Measurements from ENCODE around the gene MRTFB.
A peak's percentile ranks its signal among the peaks of the same experiment; 100 is the strongest.

The MRTFB gene

GRCh38 chr16:14285513-14286367 is 214.6 kb downstream of the MRTFB start:
- peak; percentile 90 for DNase-seq (ENCODE audit: low read depth)

- DNase-seq (ENCODE audit: low read depth) = no peak
Observed at GRCh38 chr16:14286368-14287230, 215.5 kb downstream of the MRTFB start.

- DNase-seq (ENCODE audit: low read depth) = no peak
Observed at GRCh38 chr16:14289692-14290340, 218.7 kb downstream of the MRTFB start.

DNA sequence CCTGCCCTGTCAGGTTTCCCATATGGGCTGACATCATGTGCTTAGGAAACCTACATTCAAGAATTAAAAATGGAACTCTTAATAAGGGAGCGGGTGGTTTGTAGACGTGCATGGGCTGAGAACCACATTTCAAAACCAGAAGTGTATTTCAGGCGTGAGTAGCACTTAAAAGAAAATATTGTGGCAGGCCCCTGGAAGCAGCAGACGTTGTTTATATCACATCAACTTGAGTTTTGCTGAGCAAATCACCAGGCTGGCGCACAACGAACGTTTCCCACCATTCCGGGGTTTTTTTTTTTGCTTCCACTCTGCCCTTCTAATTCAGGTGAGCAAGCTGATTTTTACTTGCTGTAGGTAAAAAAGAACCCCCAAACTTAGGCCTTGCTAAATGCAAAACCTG is 220.2 kb downstream of the MRTFB start:
- no peak for DNase-seq (ENCODE audit: low read depth)

- DNase-seq (ENCODE audit: low read depth) = no peak
Observed at GRCh38 chr16:14292051-14292825, 221.1 kb downstream of the MRTFB start.

- no peak for DNase-seq (ENCODE audit: low read depth)
Observed at GRCh38 chr16:14296663-14297062, 225.5 kb downstream of the MRTFB start.

DNA sequence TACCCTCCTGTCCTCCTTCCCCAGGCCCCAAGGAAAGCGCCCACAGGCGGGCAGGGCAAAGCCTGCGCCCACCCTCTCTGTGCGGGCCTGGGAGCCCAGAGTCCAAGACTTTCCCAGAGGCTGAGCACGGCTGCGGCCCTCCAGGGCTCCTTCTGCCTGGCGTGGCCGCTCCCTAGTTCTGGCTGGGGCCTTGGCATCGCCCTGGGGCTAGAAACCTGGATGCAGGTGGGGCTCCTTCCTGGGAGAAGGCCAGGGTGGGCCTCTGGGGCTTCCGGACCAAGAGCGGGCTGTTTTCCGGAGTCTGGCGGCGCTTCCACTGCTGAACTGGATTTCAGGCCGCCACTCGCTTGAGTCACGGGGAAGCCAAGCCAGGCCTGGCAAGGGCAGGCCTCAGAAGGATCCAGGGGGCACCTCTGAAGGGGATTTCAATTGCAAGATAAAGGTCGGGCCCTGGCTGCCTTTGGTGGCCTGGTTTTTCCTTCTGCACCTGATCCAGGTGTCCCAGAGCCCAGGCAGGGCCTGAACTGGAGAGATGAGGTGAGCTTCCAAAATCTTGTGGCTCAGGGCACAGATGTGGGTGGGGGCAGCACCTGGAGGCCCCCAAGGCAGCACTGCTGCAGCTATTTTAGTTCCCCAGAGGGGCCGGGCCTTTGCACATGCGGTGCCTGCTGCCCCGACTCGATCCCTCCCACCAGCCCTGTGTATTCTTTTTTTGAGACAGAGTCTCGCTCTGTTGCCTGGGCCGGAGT is 227.4 kb downstream of the MRTFB start:
- no peak for DNase-seq (ENCODE audit: low read depth)

DNA sequence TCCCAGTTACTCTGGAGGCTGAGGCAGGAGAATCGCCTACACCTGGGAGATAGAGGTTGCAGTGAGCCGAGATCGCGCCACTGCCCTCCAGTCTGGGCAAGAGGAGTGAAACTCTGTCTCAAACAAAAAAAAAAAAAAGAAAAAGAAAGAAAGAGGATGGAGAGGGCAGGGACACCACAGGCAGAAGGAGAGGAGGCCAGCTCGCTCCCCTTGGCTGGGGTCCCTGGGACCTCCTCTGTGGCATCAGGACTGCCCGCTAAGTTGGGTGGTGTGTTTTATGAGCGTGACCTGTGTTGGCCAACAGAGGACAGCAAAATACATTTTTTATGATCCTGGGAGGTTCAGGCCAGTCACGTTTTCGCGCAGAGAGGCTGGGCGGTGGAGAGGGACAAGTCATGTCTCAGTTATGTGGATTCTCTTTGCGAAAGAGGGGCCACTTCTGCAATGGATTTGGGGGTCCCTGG is 229.6 kb downstream of the MRTFB start:
- no peak for DNase-seq (ENCODE audit: low read depth)

GRCh38 chr16:14301169-14302030 is 230.3 kb downstream of the MRTFB start:
- no peak for DNase-seq (ENCODE audit: low read depth)

DNA sequence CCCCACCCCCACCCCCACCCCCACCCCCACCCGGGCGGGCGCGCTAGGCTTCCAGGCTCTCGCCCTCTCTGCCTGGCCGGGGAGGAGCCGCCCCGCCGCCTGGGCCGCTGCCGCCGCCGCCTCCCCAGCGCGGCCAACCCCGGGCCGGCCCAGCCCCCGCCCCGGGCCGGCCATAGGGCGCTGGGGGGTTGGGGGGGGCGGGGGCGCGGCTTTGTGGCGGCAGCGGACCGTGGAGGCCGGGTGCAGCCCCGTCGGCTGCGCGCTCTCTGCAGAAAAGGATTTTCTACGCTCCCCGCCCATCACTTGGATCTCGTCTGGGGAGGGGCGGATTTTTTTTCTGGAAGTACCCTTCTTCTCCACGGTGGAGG is 230.9 kb downstream of the MRTFB start:
- no peak for DNase-seq (ENCODE audit: low read depth)

DNA sequence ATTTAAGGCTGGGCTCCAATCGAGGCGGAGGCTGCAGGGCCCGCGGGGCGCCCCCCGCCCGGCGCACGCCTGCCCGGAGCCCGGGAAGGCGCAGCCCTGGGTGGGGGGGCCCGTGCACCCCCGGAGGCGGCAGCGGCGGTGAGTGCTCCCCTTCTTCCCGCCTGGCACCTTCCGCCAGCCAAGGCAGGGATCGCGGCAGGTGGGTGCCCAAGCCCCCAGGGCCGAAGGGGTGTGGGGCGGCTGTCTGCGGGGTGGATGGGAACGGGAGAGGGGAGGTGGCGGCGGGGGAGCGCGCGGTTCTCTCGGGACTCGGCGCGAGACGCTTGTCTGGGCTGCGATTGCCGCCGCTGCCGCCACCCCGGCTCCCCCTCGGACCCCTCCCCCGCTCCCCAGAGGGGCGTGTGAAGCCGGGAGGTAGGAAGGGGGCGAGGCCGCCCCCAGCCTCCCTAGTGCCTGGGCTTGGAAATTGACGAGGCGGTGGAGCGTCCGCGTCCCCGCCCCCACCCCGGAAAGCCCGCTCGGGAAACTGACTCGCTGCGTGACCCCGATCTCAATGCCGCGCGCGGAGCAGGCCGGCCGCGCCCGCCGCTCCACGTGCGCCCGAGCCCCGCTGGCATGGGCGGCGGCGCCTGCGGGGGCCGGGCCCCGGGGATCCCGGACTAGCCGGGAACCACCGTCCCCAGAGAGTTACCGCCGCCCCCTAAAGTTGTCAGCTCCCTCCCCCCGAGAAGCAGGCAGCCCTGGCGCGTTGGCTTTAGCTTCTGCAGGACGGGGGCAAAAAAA is 231.5 kb downstream of the MRTFB start:
- DNase-seq (ENCODE audit: low read depth) = no peak

DNA sequence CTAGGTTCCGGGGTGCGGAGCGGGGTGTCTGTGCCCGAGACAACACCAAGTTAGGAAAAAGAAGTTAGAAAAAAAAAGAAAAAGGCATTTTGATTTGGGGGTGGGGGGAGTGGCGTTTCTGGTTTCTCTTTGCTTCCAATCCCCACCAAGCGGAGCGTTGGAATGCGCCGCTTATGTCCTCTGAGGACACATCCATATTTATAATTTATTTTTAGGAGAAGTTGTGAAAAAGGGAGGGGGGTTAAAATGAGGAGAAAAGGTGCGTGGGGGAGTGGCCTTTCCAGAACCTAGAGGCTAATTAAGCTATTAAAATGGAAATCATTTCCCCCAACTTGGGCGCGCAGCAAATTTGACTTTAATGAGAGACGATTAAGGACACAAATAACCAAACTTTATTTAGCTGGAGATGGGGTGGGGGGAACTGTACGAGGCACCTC is 232.1 kb downstream of the MRTFB start:
- DNase-seq (ENCODE audit: low read depth) = no peak

- no peak for DNase-seq (ENCODE audit: low read depth)
Observed at GRCh38 chr16:14303639-14304394, 232.7 kb downstream of the MRTFB start.

DNA sequence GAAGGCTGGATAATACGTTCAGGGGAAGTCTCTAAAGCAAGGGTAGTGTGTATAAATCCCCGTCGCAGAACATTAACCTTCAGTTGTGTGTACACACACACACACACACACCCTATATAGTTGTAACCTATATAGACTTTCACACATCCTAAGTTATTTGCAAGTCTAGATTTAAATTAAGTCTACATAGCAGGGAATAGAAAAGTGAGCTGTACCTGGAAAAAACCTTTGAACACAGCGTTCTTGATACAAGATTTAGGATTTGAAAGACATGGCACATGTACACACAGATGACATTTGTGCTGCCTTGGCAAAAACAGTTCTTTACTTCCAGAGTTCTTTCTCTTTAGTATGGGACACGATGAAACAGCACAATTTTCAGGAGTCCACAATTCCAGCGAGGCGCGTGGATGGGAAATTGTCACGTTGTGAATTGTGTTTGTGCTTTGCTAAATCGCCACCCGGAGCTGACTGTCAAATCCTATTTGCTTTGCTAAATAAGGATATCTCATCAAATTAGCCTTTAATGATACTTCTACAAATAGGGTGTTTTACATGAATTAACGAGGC is 233.9 kb downstream of the MRTFB start:
- no peak for DNase-seq (ENCODE audit: low read depth)

DNA sequence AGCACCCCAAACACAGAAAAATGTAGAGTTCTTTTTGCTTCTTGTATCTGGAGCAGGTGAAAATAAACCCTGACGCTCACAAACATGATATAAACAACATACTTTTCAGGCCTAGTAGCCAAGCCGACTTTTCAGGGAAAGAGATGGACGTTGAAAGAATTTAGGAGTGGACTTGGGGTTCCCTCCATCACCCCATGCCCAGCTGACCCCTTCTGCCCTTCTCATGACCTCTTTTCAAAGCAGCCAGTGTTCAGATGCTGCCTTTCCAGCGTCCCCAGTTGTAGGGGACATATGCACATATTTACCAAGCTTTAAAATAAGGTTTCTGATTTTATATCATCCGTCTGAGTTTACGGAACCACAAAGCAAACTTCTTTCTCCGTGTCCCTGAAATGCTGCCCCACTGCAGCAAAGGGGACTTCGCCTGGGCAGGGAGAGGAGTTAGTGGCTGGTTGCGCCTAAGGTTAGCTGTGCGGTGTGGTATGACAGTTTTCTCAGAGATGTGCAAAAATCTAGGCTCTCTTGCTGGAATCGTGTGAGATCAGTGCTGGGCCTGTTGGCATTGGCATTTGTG is 235.5 kb downstream of the MRTFB start:
- DNase-seq (ENCODE audit: low read depth) = no peak

GRCh38 chr16:14307059-14307526 is 236.0 kb downstream of the MRTFB start:
- DNase-seq (ENCODE audit: low read depth) = no peak

DNA sequence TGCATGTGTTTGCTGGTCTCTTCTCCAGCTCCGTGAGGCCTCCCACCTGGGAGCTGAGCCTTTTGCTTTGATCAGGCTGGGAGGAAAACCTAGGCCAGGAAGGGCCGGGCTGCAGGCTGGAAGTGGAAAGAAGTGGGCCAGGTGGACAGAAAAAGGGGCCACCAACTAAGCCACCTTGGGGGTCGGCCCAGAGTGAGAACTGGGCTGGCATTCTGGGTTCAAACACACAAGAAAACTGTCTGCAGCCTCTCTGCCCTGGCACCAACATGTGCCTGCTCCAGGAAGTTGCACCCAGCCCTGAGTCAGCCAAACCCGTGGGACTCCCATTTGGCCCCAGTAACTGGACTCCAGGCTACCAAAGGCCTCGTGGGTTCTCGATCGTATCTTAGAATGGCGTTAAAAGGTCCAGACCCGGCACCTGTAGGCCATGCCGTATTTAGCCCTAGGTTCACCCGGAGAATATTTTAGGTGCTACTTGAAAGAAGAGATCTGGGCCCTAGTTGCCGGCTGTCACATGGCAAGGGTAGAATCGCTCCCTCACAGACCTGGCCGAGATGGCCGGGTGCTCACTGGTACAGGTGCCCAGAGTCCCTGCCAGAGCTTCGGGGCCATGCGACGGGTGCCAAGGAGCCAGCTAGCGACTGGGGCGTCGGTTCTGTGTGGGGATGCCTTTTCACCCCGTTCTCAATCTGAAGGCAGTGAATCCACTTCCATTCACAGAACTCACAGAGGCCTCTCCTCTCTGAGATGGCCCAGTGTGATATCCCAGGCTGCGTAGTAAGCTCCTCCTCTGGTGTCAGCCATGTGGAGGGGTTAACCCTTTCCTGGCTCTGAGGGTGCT is 236.6 kb downstream of the MRTFB start:
- DNase-seq (ENCODE audit: low read depth) = no peak

Data from stimulated activated CD8-positive, alpha-beta memory T cell treated with anti-CD3 and anti-CD28 coated beads, Interleukin-15, amount 100 ng/mL, for 1 hour (primary cell).